GM12801 (cell line): ENCODE results near the gene MEOX1.

ENCODE experiments used
- TF ChIP-seq, protein P1 (sequence below): IDR thresholded peaks from one replicate; pipeline ENCODE4 v1.5.1; 2011; ENCODE audit warnings: control low read depth; ENCODE audit not compliant: insufficient read length; ENCODE audit errors: extremely low read depth

The MEOX1 gene

GRCh38 chr17:43701318-43701743, 39.6 kb upstream of the MEOX1 start:
- TF ChIP-seq, protein P1, sequence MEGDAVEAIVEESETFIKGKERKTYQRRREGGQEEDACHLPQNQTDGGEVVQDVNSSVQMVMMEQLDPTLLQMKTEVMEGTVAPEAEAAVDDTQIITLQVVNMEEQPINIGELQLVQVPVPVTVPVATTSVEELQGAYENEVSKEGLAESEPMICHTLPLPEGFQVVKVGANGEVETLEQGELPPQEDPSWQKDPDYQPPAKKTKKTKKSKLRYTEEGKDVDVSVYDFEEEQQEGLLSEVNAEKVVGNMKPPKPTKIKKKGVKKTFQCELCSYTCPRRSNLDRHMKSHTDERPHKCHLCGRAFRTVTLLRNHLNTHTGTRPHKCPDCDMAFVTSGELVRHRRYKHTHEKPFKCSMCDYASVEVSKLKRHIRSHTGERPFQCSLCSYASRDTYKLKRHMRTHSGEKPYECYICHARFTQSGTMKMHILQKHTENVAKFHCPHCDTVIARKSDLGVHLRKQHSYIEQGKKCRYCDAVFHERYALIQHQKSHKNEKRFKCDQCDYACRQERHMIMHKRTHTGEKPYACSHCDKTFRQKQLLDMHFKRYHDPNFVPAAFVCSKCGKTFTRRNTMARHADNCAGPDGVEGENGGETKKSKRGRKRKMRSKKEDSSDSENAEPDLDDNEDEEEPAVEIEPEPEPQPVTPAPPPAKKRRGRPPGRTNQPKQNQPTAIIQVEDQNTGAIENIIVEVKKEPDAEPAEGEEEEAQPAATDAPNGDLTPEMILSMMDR = no peak

- TF ChIP-seq, protein P1 = no peak
These were observed 37.7 kb upstream of the MEOX1 start for GRCh38 chr17:43699438-43699756.

DNA sequence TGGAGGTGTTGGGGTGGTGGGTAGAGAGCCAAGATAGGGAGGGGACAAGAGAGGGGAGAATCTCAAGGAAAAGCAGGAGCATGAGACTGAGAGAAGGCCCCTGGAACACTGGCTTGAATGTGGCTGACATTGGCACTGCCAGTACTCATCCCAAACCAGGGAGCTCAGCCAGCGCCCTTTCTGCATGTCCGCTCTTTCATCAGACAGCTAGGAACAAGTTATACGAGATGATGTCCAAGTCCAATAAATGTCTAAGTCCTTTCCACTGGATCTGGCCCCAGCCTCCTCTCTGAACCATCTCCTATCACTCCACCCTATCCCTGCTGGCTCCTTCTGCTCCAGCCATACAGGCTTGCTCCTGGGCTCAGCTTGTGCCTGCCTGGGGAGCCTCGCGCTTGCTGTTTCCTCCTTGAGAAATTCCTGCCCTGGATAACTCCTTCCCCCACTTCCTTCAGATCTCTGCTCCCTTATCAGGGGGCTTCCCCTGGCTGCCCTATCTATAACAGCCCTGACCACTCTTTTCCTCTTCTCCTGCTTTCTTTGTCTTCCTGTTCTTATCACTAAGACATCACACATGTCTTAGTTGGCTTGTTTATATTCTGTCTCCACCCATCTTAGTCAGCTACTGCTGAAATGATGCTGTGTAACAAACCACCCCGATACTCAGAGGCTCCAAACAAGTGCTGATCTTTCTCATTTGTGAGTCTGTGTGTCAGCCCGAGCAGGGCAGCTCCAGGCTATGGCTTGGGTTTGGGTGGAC, 37.1 kb upstream of the MEOX1 start:
- TF ChIP-seq, protein P1 = no peak

GRCh38 chr17:43697937-43698336, 36.2 kb upstream of the MEOX1 start:
- TF ChIP-seq, protein P1 = no peak

DNA sequence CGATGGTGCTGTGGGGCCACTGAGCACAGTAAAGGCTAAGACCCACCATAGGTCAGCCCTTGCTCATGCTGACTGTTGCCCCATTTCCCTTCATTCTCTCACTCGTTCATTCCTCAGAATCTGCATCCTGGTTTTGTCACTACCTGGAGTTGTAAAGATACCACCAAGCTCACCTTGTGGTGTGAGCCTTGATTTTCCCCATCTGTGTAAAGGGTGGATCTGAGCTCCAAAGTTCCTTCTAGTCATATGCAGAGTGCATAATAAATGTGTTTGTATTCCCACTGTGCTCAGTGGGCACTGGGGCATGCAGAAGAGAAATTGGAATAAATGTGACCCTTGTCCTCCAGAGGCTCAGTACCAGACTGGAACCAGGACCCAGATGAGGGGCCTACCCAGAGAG, 35.2 kb upstream of the MEOX1 start:
- TF ChIP-seq, protein P1 = no peak

DNA sequence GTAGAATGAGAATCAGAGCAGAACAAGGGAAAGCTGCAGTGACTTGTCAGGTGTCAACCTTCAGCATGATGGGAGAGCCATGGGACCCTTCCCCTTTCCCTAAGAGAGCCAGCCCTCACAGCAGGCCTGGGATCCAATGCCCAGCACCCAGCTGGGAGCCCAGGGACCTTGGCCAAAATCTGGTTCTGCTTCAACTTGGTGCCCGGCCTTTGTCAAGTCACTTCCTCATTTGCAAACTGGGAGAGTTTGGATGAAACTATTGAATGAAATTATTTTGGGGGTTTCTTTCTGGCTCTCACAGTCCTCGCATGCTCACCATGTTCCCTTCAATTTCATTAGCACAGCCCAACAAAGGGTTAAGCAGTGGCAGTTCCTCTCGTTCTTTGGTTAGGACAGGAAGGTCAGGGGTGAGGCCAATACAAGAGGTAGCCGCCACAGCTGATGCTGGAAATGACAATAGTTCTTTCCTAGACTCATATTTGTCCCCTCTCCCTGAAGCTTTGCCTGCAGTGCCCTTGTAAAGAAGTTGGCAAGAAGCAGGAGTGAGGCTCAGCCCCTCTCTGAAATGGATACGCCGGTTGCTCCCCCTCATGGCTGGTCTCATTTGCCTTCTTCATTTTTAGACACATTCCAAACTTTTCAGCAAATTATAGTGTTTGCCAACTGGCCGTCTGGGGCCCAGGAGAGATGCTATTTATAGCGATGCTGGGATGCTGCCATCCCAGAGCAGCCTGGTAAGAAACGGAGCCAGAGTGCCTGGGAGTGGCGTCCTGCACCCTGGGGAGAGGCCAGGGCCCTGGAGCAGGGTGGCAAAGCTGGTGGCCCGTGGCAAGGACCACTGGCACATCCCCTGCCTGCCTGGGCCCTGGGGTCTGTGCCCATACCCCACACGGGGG, 34.5 kb upstream of the MEOX1 start:
- TF ChIP-seq, protein P1 = no peak

GRCh38 chr17:43694081-43694870, 32.6 kb upstream of the MEOX1 start:
- TF ChIP-seq, protein P1 = peak; percentile 66
